ENCODE results near the gene NACC2. TPM values are rescaled to one million over a fixed set of nuclear protein-coding genes. Genes with fewer than 3 reads are reported as not detected.

Gene NACC2
- total and polyA plus RNA-seq, 2 donors from 2014 or later = 7.1 to 30.9 TPM

DNA sequence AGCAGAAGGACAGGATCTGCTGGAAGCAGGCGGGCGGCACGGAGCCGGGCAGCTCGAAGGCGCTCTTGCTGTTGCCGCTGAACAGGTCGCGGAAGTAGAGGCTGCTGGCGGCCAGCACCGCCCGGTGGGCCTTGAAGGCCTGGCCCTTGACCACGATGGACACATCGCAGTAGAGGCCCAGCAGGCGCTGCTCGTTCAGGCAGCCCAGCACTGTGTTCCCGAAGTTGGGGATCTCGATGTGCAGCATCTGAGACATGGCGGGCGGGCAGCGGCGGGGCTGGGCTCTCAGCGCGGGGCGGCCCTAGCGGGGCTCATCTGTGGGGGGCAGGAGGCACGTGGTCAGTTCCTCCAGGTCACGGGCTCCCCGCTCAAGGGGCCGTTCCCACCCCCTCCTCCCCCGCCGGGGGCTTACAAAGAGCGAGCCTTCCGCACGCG lies 44.8 kb downstream of the NACC2 start:
- peaks cover 0 to 18% (median 5%) of the 10 kb centered on the region in 3 donors for H3K4me1 ChIP-seq (ENCODE audit: control insufficient read depth in 2 of 3, insufficient read depth in 2 of 3, low read depth in 1 of 3, low read length in 3 of 3)

DNA sequence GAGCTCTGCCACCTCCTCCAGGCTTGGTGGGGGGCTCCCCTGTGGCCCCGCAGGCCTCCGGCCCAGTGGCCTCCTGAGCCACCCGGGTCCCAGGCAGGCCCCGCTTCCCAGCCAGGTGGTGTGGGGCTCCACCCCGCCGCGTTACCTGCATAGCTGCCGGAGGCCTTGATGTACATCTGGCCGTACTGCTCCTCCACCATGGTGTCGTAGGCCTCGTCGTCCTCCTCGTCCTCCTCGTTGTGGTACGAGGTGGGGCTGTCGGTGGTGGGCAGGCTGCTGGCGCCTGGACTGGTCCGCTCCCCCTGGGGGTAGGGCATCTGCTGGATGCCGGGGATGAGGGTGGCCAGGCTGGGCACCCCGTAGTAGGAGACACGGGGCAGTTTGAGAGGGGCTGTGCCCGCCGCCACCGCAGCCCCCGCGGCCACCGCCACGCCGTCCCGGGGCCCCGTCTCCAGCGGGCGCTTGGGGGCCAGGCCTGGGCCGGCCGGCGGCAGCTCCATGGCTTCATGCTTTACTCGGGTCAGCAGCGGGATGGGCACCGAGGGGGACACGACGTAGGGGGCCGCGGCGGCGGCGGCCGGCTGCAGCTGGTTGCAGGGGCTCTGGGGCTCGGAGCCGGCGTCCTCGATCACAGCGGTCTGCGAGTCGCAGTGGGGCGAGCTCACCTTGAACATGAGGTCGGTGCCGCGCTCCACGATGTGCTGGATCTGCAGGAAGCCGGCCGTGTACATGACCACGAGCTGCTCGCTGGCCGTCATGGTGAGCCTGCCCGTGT lies 45.4 kb downstream of the NACC2 start:
- H3K4me1 ChIP-seq (ENCODE audit: control insufficient read depth in 2 of 3, insufficient read depth in 2 of 3, low read depth in 1 of 3, low read length in 3 of 3) = peaks cover 0 to 18% (median 5%) of the 10 kb centered on the region in 3 donors
- FAIRE-seq (no peak), DNase-seq (peak in 1 of 5 donors; percentile 51)
- H3K9me3 ChIP-seq (ENCODE audit: control insufficient read depth in 2 of 3, insufficient read depth in 1 of 3, low read length in 3 of 3) = no peaks in the 10 kb centered on the region
- intact Hi-C loops (cut with DNase I) = no loop called here
- no peaks in the 10 kb centered on the region for H3K27me3 ChIP-seq (ENCODE audit: control insufficient read depth, insufficient read depth, low read length)
- no peak overlapping the region for H3K4me3 ChIP-seq (ENCODE audit: low read length in 3 of 3)
- TF ChIP-seq, protein P1, sequence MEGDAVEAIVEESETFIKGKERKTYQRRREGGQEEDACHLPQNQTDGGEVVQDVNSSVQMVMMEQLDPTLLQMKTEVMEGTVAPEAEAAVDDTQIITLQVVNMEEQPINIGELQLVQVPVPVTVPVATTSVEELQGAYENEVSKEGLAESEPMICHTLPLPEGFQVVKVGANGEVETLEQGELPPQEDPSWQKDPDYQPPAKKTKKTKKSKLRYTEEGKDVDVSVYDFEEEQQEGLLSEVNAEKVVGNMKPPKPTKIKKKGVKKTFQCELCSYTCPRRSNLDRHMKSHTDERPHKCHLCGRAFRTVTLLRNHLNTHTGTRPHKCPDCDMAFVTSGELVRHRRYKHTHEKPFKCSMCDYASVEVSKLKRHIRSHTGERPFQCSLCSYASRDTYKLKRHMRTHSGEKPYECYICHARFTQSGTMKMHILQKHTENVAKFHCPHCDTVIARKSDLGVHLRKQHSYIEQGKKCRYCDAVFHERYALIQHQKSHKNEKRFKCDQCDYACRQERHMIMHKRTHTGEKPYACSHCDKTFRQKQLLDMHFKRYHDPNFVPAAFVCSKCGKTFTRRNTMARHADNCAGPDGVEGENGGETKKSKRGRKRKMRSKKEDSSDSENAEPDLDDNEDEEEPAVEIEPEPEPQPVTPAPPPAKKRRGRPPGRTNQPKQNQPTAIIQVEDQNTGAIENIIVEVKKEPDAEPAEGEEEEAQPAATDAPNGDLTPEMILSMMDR (IDR thresholded peaks at IDR 0.05; ENCODE audit: borderline replicate concordance, extremely low read depth, insufficient read depth) = no peak
- no peak overlapping the region for H3K9ac ChIP-seq (ENCODE audit: low read length in 3 of 3)
- no peak overlapping the region for H3K27ac ChIP-seq (ENCODE audit: low read depth in 2 of 2, low read length in 2 of 2)
- peaks cover 0 to 10% (median 0%) of the 10 kb centered on the region in 3 donors for H3K36me3 ChIP-seq (ENCODE audit: control insufficient read depth in 2 of 3, insufficient read depth in 3 of 3, low read length in 3 of 3)

More for the DNA sequence above, 44.8 kb downstream of the NACC2 start:
- FAIRE-seq (no peak), DNase-seq (peak; percentile 33 to 82 (median 44))
- H3K9ac ChIP-seq (ENCODE audit: low read length in 3 of 3) = no peak overlapping the region
- H3K36me3 ChIP-seq (ENCODE audit: control insufficient read depth in 2 of 3, insufficient read depth in 3 of 3, low read length in 3 of 3) = peaks cover 0 to 10% (median 0%) of the 10 kb centered on the region in 3 donors
- intact Hi-C loops (cut with DNase I) = no loop called here
- H3K27ac ChIP-seq (ENCODE audit: low read depth in 2 of 2, low read length in 2 of 2) = no peak overlapping the region
- TF ChIP-seq, protein P1 (IDR thresholded peaks at IDR 0.05; ENCODE audit: borderline replicate concordance, extremely low read depth, insufficient read depth) = no peak
- no peaks in the 10 kb centered on the region for H3K27me3 ChIP-seq (ENCODE audit: control insufficient read depth, insufficient read depth, low read length)
- H3K4me3 ChIP-seq (ENCODE audit: low read length in 3 of 3) = no peak overlapping the region
- no peaks in the 10 kb centered on the region for H3K9me3 ChIP-seq (ENCODE audit: control insufficient read depth in 2 of 3, insufficient read depth in 1 of 3, low read length in 3 of 3)

DNA sequence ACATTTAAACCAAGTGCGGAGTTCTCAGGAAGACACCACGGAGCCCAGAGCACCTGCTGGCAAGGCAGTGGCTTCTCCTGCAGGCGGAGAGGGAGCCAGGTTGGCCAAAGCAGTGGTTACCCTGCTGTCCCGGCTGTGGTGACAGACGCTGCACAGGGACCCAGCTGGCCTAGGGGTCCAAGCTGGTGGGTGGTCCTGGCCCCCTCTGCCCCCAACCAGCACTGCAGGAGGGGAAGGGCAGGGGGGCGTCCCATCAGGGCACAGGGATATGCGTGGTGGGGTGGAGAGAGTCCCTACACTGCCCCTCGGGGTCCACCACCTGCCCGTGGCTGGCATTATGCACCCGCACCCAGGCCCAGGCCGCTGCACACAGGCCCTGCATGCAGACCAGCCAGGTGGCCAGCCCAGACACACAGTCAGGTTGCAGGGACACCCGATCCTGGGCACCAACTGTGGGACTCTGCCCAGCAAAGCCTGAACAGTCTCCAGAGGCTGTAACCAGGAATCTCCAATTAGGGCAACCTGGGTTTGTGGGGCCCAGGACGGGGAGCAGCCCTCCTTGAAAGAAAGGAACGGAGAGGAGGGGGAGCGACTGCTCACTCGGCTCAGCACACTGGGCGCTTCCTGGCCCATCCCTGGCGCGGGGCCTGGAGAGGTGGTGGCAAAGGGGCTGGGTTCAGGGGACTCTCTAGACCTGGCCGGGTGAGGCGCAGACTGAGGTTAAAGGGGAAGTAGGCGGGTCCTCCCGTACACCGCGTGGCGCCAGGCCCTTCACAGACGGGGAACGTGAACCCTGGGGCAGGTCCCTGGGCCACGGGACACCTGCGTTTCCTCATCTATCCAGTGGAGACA lies 46.3 kb downstream of the NACC2 start:
- no peaks in the 10 kb centered on the region for H3K9me3 ChIP-seq (ENCODE audit: control insufficient read depth in 2 of 3, insufficient read depth in 1 of 3, low read length in 3 of 3)
- H3K9ac ChIP-seq (ENCODE audit: low read length in 3 of 3) = no peak overlapping the region
- intact Hi-C loops (cut with DNase I) = no loop called here
- H3K4me1 ChIP-seq (ENCODE audit: control insufficient read depth in 2 of 3, insufficient read depth in 2 of 3, low read depth in 1 of 3, low read length in 3 of 3) = peaks cover 0 to 15% (median 5%) of the 10 kb centered on the region in 3 donors
- FAIRE-seq (no peak), DNase-seq (peak in 1 of 5 donors; percentile 71)
- TF ChIP-seq, protein P1 (IDR thresholded peaks at IDR 0.05; ENCODE audit: borderline replicate concordance, extremely low read depth, insufficient read depth) = no peak
- H3K27ac ChIP-seq (ENCODE audit: low read depth in 2 of 2, low read length in 2 of 2) = no peak overlapping the region
- no peaks in the 10 kb centered on the region for H3K27me3 ChIP-seq (ENCODE audit: control insufficient read depth, insufficient read depth, low read length)
- H3K36me3 ChIP-seq (ENCODE audit: control insufficient read depth in 2 of 3, insufficient read depth in 3 of 3, low read length in 3 of 3) = peaks cover 0 to 10% (median 0%) of the 10 kb centered on the region in 3 donors
- no peak overlapping the region for H3K4me3 ChIP-seq (ENCODE audit: low read length in 3 of 3)

Data from kidney (tissue), 14 donors.